CD4-positive, alpha-beta T cell treated with Interferon gamma for 1 hour (primary cell): ENCODE data around the gene KIFC3.
A peak's percentile ranks its signal among the peaks of the same experiment; 100 is the strongest.
"Not testable (repeated sequence)": the region's sequence is repeated elsewhere in the genome, so short reads cannot be mapped to it uniquely, and the experiment has no call there.

Experiments used
- DNase-seq: peaks from one replicate; pipeline ENCODE4 v3.0.0-alpha.2; 2020

Gene KIFC3

GRCh38 chr16:57823836-57824235 is 21.5 kb upstream of the KIFC3 start:
- DNase-seq, result no peak

- DNase-seq, result no peak
These were observed 20.6 kb upstream of the KIFC3 start for GRCh38 chr16:57822856-57823255.

GRCh38 chr16:57822018-57822553 is 19.8 kb upstream of the KIFC3 start:
- no peak for DNase-seq

DNA sequence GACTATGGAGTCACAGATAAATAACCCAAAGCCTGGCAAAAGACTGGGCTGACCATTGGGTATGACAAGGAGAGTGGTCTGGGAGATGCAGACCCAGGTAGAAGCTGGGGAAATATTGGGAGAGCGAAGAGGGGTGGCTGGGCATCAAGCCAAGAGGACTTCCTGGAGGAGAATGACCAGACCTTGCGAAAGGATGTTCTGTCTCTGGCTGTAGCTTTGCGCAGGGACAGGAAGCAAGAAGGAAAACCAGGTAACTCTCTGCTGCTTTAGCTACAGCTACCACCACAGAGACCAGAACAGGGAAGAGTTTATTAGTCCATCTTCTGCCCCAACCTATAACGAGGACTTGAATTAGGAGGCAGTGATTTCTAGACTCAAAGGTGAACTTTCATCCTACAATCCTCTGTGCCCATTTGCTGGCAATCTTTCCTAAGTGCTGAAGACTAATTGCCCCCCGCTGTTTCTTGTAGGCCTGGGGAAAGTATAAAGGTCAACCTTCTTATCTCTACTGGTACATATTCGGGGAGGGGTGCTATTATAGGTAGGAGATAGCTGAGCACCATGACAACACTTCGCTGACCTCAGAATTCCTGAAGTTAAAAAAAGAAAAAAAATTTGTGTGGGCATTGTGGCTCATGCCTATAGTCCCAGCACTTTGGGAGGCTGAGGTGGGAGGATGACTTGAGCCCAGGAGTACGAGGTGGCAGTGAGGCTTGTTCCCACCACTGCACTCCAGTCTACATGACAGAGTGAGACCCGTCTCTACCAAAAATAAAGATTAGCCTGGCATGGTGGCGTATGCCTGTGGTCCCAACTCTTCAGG is 19.1 kb upstream of the KIFC3 start:
- no peak for DNase-seq

DNA sequence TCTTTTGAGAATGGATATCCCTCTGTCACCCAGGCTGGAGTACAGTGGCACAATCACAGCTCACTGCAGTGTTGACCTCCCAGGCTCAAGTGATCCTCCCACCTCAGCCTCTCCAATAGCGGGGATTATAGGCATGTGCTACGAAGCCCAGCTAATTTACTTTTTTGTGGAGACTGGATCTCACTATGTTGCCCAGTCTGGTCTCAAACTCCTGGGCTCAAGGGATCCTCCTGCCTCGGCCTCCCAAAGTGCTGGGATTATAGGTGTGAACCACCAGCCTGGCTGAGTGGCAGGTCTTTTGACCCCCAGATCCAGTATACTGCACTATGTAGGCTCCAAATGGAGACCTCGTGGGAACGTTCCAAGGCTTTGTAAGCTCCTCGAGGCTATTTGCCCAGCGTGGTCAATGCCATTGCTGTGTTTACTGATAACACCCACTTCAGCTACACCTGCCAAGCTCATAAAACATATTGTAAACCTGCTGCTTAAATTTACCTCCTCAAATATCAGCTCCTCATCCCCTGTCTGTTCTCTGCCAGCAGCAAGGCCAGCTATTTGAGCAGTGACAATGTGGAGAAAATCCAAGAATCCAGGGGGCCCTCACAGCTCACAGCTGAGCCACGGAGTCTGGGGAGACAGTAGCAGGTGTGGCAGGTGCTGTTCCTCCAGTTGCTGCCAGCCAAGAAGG is 16.2 kb upstream of the KIFC3 start:
- no peak for DNase-seq

DNA sequence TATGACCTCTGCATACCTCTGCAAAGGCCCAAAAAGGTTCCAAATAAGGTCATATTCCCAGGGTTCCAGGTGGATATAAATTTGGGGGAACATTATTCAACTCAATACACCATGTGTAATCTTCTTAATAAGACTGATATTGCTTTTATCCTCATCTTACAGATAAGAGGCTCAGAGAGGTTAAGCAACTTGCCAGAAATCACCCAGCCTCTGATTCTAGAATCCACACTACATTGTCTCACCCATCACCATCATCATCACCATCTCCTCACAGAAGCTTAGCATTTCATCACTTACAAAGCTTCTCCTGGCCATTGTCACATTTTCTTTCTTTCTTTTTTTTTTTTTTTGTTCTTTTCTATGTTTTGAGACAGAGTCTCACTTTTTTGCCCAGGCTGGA is 15.4 kb upstream of the KIFC3 start:
- no peak for DNase-seq

- DNase-seq, result peak; percentile 65
These were observed 13.9 kb upstream of the KIFC3 start for GRCh38 chr16:57815987-57816745.

DNA sequence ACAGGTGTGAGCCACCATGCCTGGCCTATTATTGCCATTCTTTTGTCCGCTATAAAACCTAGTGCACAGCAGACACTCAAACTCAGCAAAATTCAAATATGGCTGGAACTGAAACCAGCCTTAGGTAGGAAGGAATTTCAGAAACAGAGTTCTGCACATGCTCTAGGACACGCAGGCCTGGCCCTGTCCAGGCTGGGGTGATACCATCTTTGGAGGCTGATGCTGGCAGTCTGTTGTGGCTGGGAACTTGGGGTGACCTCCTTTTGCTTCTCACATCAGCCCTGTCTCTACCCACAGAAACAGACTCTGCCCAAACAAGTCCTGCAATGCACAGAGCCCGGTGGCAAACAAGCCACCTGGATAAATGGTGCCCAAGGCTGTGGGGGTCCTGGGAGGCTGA is 12.6 kb upstream of the KIFC3 start:
- no peak for DNase-seq

DNA sequence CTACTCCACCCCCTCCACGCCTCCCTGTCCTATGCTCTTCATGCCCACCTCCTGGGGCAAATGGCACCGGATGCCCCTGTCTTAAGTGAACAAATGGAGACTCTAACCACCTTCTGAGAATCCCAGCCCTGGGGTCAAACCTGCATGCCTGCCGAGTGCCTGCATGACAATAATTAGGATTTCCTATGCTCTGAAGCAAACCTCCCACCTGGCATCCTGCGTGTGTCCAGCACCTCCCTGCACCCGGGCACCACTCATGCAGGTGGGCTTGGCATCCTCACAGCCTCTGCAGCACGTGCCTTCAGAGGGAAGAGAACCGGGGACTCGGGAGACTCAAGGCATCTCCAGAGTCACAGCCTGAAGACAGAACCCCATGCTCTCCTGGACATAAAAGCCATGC is 11.2 kb upstream of the KIFC3 start:
- DNase-seq, result no peak

DNA sequence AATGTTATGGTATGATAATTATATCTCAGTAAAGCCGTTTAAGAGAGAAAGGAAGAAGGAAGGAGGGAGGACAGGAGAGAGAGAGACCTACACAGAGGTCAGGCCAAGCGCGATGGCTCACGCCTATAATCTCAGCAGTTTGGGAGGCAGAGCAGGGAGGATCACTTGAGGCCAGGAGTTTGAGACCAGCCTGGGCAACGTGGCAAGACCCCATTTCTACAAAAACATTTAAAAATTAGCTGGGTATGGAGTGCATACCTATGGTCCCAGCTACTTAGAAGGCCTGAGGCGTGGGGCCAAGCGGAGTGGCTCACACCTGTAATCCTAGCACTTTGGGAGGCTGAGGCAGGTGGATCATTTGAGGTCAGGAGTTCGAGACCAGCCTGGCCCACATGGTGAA is 9.0 kb upstream of the KIFC3 start:
- DNase-seq, result not testable (repeated sequence)

DNA sequence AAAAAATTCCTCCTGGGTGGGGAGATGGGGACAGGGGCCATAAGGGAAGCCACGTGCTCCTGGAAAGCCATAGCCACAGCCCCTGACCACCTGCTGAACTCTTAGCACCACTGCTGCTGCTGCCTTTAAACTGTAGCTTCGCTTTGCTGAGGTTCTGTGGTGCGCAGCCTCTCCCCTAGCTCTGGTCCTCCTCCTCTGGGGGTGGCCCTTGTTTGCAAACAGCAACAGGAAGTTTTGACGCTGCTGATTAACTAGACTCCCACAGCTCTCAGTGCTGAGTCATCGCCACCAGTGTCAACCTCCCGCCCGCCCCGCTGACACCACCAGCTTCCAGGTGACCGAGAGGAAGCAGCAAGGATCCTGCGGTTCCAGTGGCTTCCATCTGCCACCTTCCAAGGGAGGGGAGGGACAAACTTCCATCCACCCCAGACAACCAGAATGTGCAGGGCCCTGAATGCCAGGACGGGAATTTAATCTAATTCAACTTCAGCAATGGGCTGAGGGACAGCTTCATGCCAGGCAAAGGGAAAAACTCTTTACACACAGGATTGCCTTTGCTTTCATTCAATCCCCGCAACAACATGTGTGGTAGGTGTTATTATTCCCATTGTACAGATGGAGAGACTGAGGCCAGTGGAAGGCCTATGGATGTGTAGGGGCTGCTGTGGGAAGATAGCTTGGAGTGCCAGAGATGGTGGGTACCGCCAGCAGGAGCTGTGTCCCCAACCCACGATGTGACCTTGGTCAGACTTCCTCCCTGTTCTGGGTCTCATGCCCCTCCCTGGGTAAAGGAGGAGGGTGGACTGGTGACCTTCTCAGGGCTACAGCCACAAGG is 8.1 kb upstream of the KIFC3 start:
- DNase-seq, result peak; percentile 82

GRCh38 chr16:57809276-57810196 is 7.2 kb upstream of the KIFC3 start:
- no peak for DNase-seq

GRCh38 chr16:57808589-57809228 is 6.4 kb upstream of the KIFC3 start:
- DNase-seq, result no peak

DNA sequence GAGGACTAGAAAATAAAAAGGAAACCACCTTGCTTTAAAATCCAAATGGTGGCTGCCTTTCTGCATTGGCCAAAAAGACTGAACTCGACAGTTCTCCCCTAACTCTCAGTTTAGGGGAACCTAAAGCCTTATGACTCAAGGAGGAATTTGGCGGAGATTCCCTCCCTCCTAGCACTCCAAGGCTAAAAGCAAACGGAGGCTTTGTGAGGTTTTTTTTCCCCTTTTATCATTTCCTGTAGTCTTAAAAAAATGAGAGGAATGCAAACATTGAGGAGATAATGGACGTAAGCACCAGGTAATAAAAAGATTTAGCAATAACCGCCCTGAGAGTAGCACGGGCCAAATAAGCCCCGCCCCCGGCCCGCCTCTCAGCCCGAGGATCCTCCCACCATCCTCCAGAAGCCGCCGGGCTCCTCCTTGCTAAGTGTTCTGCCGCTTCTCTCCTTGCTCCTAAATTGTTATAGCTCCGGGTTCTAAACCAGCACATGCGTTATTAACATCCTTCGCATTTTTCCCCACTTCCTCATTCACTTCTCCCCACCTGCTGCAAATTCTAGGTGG is 5.8 kb upstream of the KIFC3 start:
- DNase-seq, result peak; percentile 59

- DNase-seq, result no peak
These were observed 5.1 kb upstream of the KIFC3 start for GRCh38 chr16:57807252-57807967.

DNA sequence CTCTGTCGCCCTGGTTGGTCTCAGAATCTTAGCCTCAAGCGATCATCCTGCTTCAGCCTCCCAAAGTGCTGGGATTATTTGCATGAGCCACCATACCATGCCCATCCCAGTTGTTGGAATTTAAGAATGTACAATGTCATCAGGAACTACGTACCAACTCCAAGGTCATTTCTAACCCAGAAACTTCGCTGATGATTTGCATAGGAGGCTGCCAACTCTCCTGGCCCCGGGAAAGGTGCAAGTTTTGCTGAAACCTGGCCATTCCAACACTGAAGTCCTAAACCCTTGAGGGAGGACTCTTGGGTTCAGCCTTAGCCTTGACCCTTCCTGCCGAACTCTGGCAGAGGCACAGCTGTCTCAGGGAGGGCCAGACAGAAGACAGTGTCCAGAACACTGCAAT is 2.9 kb upstream of the KIFC3 start:
- DNase-seq, result no peak

DNA sequence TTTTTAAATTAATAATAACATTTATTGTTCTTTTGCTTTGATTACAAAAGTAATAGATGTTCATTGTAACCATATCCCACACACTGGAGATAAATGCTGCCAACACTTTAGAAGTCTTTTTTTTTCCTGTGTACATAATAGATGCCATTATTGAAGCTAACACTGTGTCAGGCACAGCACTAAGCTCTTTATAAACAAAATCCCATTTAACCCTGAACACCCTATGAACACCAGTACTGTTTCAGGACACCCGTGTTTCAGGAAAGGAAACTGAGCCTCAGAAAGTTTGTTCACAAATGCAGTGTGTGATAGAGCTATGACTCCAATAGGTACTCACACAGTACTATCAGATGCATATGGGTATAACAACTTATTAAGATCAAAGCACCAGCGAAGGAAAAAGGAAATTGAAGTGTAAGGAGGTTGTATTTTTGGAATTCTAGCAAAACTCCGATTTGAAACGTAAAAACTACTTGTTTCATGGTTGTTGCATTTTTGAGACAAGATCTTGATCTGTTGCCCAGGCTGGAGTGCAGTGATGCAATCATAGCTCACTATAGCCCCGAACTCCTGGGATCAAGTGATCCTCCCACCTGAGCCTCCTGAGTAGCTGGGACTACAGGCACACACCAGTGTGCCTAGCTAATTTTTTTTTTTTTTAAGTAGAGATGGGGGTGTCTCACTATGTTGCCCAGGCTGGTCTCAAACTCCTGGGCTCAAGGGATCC is 2.0 kb upstream of the KIFC3 start:
- no peak for DNase-seq

DNA sequence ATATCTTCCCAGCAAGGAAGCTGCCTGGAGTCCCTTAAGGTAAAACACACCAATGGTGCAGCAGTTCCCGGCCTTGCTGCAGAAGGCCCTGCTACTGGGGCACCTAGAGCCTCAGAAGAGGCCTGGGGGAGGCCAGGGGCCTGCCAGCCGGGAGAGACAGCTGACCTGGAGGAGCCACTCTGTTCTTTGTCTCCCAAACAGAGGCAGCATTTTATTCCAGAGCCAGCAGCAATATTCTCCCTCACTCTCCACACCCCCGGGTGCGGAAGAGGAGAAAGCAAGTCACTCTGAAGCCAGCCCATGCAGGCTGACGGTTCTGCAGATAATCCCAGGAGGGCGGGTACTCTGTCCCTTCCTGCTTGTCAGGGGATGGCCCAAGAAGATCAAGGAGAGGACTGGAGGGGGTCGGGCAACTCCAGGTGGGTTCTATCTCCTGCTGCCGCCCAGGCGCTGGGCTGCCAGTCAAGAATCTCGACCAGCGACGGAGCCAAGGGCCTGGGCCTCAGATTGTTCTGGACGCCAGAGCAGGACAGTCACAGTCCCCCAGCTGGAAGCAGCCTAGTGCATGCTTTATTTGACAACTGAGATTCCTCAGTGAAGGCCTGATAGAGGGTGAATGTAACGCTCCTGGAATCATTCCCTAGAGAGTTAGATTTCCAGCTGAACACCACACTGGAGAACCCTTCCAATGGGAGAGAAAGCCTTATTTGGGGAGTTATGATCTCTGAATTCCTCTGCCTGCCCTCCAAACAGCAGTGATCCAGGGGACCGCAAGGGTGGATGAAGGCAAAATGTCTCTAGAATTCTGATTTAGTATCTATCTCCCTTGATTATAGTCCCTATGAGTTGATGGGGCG is 1.1 kb upstream of the KIFC3 start:
- DNase-seq, result no peak
